Measurements from ENCODE around the gene TAT. TPM values are rescaled to one million over a fixed set of nuclear protein-coding genes. Genes with fewer than 3 reads are reported as not detected.

TAT gene
- total RNA-seq, 1 experiment from 2014 or later = 0.68 TPM

GRCh38 chr16:71593048-71593999, 16.4 kb upstream of the TAT start:
- DNase-seq (ENCODE audit: low spot score) (no peak), ATAC-seq (no peak)
- H3K9me3 Mint-ChIP-seq = peaks cover 7% of the 10 kb centered on the region; the same call in 1 of the 2 replicates
- no peak overlapping the region for H3K4me3 Mint-ChIP-seq
- CTCF ChIA-PET = interaction anchor here (4.3 kb wide), 1 partner anchor 18 kb away, joined by 16 read pairs; no protein-coding TSS in a partner anchor
- H3K36me3 Mint-ChIP-seq = no peaks in the 10 kb centered on the region
- POLR2A ChIA-PET = no interaction called here
- H3K4me1 Mint-ChIP-seq = peaks cover 3% of the 10 kb centered on the region; the same call in 1 of the 2 replicates
- H3K27ac Mint-ChIP-seq = no peak overlapping the region
- H3K27me3 Mint-ChIP-seq (ENCODE audit: low read depth) = peaks cover 28% of the 10 kb centered on the region
- no peak for TF ChIP-seq CTCF (IDR thresholded peaks at IDR 0.05)
- TF ChIP-seq EMX1 (CRISPR knock-in tag; IDR thresholded peaks at IDR 0.05) = no peak
- TF ChIP-seq STAT6 (CRISPR knock-in tag; conservative IDR thresholded peaks at IDR 0.05; ENCODE audit: low read depth) = no peak
- TF ChIP-seq FOXJ3 (CRISPR knock-in tag; IDR thresholded peaks at IDR 0.05; ENCODE audit: borderline replicate concordance) = no peak
- TF ChIP-seq ZNF121 (CRISPR knock-in tag; IDR thresholded peaks at IDR 0.05) = no peak
- TF ChIP-seq NR3C1 (CRISPR knock-in tag; conservative IDR thresholded peaks at IDR 0.05; ENCODE audit: low read depth) = no peak
- no peak for TF ChIP-seq ZNF219 (CRISPR knock-in tag; IDR thresholded peaks at IDR 0.05; ENCODE audit: borderline replicate concordance)
- no peak for TF ChIP-seq NR1H2 (CRISPR knock-in tag; IDR thresholded peaks at IDR 0.05)
- no peak for TF ChIP-seq CREB1 (CRISPR knock-in tag; IDR thresholded peaks at IDR 0.05)
- TF ChIP-seq ATF3 (CRISPR knock-in tag; conservative IDR thresholded peaks at IDR 0.05) = no peak

DNA sequence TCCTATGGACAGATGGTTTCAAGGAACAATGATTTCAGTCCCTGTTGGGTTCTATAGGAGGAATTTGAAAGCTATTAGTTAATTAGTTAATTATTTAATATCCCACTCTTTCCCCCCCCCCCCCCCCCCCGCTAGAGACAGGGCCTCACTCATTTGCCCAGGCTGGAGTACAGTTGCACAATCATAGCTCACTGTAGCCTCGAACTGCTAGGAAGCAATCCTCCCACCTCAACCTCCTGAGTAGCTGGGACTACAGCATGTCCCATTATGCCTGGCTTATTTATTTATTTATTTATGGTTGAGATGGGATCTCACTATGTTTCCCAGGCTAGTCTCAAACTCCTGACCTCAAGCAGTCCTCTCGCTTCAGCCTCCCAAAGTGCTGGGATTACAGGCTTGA, 15.0 kb upstream of the TAT start:
- Mint-ChIP-seq H3K9me3 (peaks cover 14% of the 10 kb centered on the region), H3K27ac (no peak overlapping the region), H3K36me3 (no peaks in the 10 kb centered on the region), H3K4me3 (no peak overlapping the region), H3K4me1 (no peaks in the 10 kb centered on the region), H3K27me3 (ENCODE audit: low read depth) (peaks cover 40% of the 10 kb centered on the region)
- TF ChIP-seq ZNF423 (CRISPR knock-in tag; IDR thresholded peaks at IDR 0.05) (no peak), ATF2 (CRISPR knock-in tag; IDR thresholded peaks at IDR 0.05; ENCODE audit: borderline replicate concordance, low read depth) (no peak), HMGA2 (CRISPR knock-in tag; IDR thresholded peaks at IDR 0.05) (no peak), JUN (CRISPR knock-in tag; IDR thresholded peaks at IDR 0.05) (no peak), KAT7 (CRISPR knock-in tag; IDR thresholded peaks at IDR 0.05; ENCODE audit: borderline replicate concordance) (no peak), ZBTB21 (CRISPR knock-in tag; IDR thresholded peaks at IDR 0.05; ENCODE audit: borderline replicate concordance) (no peak)
- ChIA-PET POLR2A (interaction anchor here (0.6 kb wide), 1 partner anchor 1643 kb away, joined by 4 read pairs; no protein-coding TSS in a partner anchor), CTCF (interaction anchor here (4.3 kb wide), 1 partner anchor 19 kb away, joined by 16 read pairs; no protein-coding TSS in a partner anchor)
- DNase-seq (ENCODE audit: low spot score) = no peak
- no peak for ATAC-seq
